ENCODE data around the gene GART. TPM values are rescaled to one million over a fixed set of nuclear protein-coding genes. Genes with fewer than 3 reads are reported as not detected.

Gene GART
- total and polyA plus RNA-seq, 2 of the 4 experiments (the other 2 are of a cell fraction), result 29.9 to 73.8 TPM

GRCh38 chr21:33478935-33479678 lies 62.8 kb downstream of the GART start:
- no peaks in the 10 kb centered on the region for H3K27me3 ChIP-seq (ENCODE audit: control insufficient read depth, insufficient read depth, low read length)
- H4K91ac ChIP-seq (ENCODE audit: insufficient read depth, low read depth, low read length), result no peak overlapping the region
- peak overlapping the region in 1 of 2 experiments; percentile 81; a peak in 2 of 4 replicates for H4K8ac ChIP-seq (ENCODE audit: low read depth in 2 of 2, low read length in 2 of 2)
- ATAC-seq (ENCODE audit: low read depth) (peak; percentile 21), DNase-seq (peak; percentile 17)
- H3K4me2 ChIP-seq (ENCODE audit: low read depth, low read length), result peak overlapping the region; percentile 92
- H3K27ac ChIP-seq (ENCODE audit: insufficient read depth, low read length), result peak overlapping the region; percentile 75
- H2BK120ac ChIP-seq (ENCODE audit: low read depth, low read length), result 0 out of 2 replicates have a peak overlapping the region, but pooled peaks have one; percentile 1
- CTCF ChIA-PET, result no interaction called here
- peak overlapping the region; percentile 87 for H3K14ac ChIP-seq (replicated peaks; ENCODE audit: low read depth, low read length)
- H2AK9ac ChIP-seq (replicated peaks; ENCODE audit: low read depth, low read length, poor library complexity), result peak overlapping the region; percentile 96
- H3K9me3 ChIP-seq (ENCODE audit: control insufficient read depth, insufficient read depth, low read length), result no peaks in the 10 kb centered on the region
- H3K4ac ChIP-seq (ENCODE audit: low read depth, low read length), result peak overlapping the region; percentile 60
- peak overlapping the region; percentile 21; the same call in 1 of the 2 replicates for H4K5ac ChIP-seq (ENCODE audit: low read depth, low read length)
- H3K79me1 ChIP-seq (ENCODE audit: low read depth in 1 of 2, low read length in 2 of 2), result peaks cover 6 to 26% of the 10 kb centered on the region in 2 experiments
- TF ChIP-seq CHD1 (IDR thresholded peaks at IDR 0.05; ENCODE audit: low read depth, low read length) (no peak), BHLHE40 (IDR thresholded peaks at IDR 0.05; ENCODE audit: low read depth, low read length) (0 out of 2 replicates have a peak, but pooled peaks have one; percentile 7), MXI1 (IDR thresholded peaks at IDR 0.05; ENCODE audit: borderline replicate concordance, low read depth, low read length) (peak; percentile 13; the same call in 1 of the 2 replicates), USF2 (IDR thresholded peaks at IDR 0.05; ENCODE audit: low read depth, low read length) (no peak; the same call in 1 of the 2 replicates)
- peak overlapping the region; percentile 91 for H3K56ac ChIP-seq (ENCODE audit: extremely low read depth, insufficient read depth, low read length)
- BruUV-seq (replicated peaks), result no TSS peak
- 0% methylated on average over 43 of the region's 68 CpGs; no CpG with 5 or more reads in 1 of the 2 experiments for WGBS, 2 experiments (ENCODE audit: extremely low coverage in 2 of 2, insufficient read length in 1 of 2)
- H2AK5ac ChIP-seq (ENCODE audit: low read depth, low read length), result no peak overlapping the region
- H3K4me1 ChIP-seq (ENCODE audit: control insufficient read depth, insufficient read depth, low read length), result 0 out of 2 replicates have a peak, but pooled peaks cover 2% of the 10 kb centered on the region
- peaks cover 7% of the 10 kb centered on the region; the same call in 1 of the 2 replicates for H3K9me1 ChIP-seq (ENCODE audit: insufficient read depth, low read length)
- POLR2A ChIA-PET (ENCODE audit: unreplicated experiment), result interaction anchor here (0.6 to 1.5 kb wide), 2 partner anchors 12 to 83 kb away, joined by 5 to 6 read pairs; partner anchors contain the start of gene DNAJC28
- H2BK5ac ChIP-seq (ENCODE audit: low read depth, low read length, poor library complexity, severe bottlenecking), result peak overlapping the region; percentile 77
- in situ Hi-C loops (cut with MboI; ENCODE audit: low sequenced_read_pairs) (no loop called here), intact Hi-C loops (cut with micrococcal nuclease) (no loop called here), dilution Hi-C loops (cut with HindIII; ENCODE audit: low sequenced_read_pairs, unreplicated experiment) (no loop called here)
- H3K4me3 ChIP-seq (ENCODE audit: insufficient read depth, low read depth, low read length), result peak overlapping the region; percentile 90
- H3K18ac ChIP-seq (ENCODE audit: low read depth, low read length), result peak overlapping the region; percentile 15; the same call in 1 of the 2 replicates
- H2BK20ac ChIP-seq (ENCODE audit: low read depth, low read length), result no peak overlapping the region
- H3K23ac ChIP-seq (ENCODE audit: low read depth, low read length), result peak overlapping the region; percentile 90
- 0 out of 2 replicates have a peak, but pooled peaks cover 5% of the 10 kb centered on the region for H4K20me1 ChIP-seq (ENCODE audit: insufficient read depth, low read length)
- 0 out of 2 replicates have a peak, but pooled peaks cover 2% of the 10 kb centered on the region for H3K36me3 ChIP-seq (ENCODE audit: control insufficient read depth, insufficient read depth, low read length)
- H3K9ac ChIP-seq (ENCODE audit: low read depth, low read length), result peak overlapping the region; percentile 90
- no peak overlapping the region for H2BK15ac ChIP-seq (ENCODE audit: low read depth, low read length)
- H2AFZ ChIP-seq (replicated peaks; ENCODE audit: low read length, poor library complexity), result peak overlapping the region; percentile 96

Data from IMR-90 (cell line).